Measurements from ENCODE around the gene RSL1D1. TPM values are rescaled to one million over a fixed set of nuclear protein-coding genes. Genes with fewer than 3 reads are reported as not detected.

The RSL1D1 gene
- total and polyA plus RNA-seq, 9 of the 15 experiments (the other 6 are each of a cell fraction or from before 2014, with no cell fraction given) = 259 to 753 (median 373) TPM

- TF ChIP-seq FOXO4 (CRISPR knock-in tag; IDR thresholded peaks at IDR 0.05) (no peak), ZBTB43 (CRISPR knock-in tag; IDR thresholded peaks at IDR 0.05) (no peak), ZSCAN32 (CRISPR knock-in tag; IDR thresholded peaks at IDR 0.05) (no peak), PHF8 (IDR thresholded peaks at IDR 0.05; ENCODE audit: borderline replicate concordance, low read length) (peak; percentile 72; the same call in 1 of the 2 replicates), ILF3 (IDR thresholded peaks at IDR 0.05; ENCODE audit: borderline replicate concordance) (no peak), GTF2B (IDR thresholded peaks at IDR 0.05; ENCODE audit: extremely low read depth, insufficient read length) (no peak), HDAC1 (IDR thresholded peaks at IDR 0.05) (peak in 1 of 2 experiments; percentile 60; a peak in 2 of 4 replicates), MNT (conservative IDR thresholded peaks at IDR 0.05) (peak in 1 of 2 experiments; percentile 57; a peak in 2 of 4 replicates), ZBED1 (IDR thresholded peaks at IDR 0.05) (no peak), ZNF212 (CRISPR knock-in tag; IDR thresholded peaks at IDR 0.05) (no peak), ETV5 (CRISPR knock-in tag; IDR thresholded peaks at IDR 0.05; ENCODE audit: low read depth) (peak; percentile 43; the same call in 1 of the 2 replicates), ZNF316 (IDR thresholded peaks at IDR 0.05) (peak; percentile 35; the same call in 1 of the 2 replicates), ETV6 (IDR thresholded peaks at IDR 0.05; ENCODE audit: borderline replicate concordance in 1 of 2, low read depth in 2 of 2, low read length in 1 of 2) (no peak), ETV6 (CRISPR knock-in tag; IDR thresholded peaks at IDR 0.05; ENCODE audit: borderline replicate concordance) (no peak), MYC (IDR thresholded peaks at IDR 0.05; ENCODE audit: low read depth, low read length) (0 out of 2 replicates have a peak, but pooled peaks have one; percentile 22), MYC (CRISPR knock-in tag; IDR thresholded peaks at IDR 0.05; ENCODE audit: borderline replicate concordance, low read depth) (no peak), ZC3H8 (IDR thresholded peaks at IDR 0.05) (no peak), KAT8 (IDR thresholded peaks at IDR 0.05; ENCODE audit: low read depth) (no peak), KHSRP (IDR thresholded peaks at IDR 0.05) (no peak), TBL1XR1 (IDR thresholded peaks at IDR 0.05; ENCODE audit: low read length in 2 of 2) (0 out of 4 replicates have a peak, but pooled peaks of 1 of the 2 experiments have one; percentile 10), FOXK1 (CRISPR knock-in tag; IDR thresholded peaks at IDR 0.05; ENCODE audit: borderline replicate concordance) (no peak), CEBPG (CRISPR knock-in tag; IDR thresholded peaks at IDR 0.05) (no peak), CEBPG (tag; conservative IDR thresholded peaks at IDR 0.05 in 1 of 2, IDR thresholded peaks at IDR 0.05 in 1 of 2) (no peak), RB1 (IDR thresholded peaks at IDR 0.05; ENCODE audit: low read depth) (no peak)
Measured at GRCh38 chr16:11796227-11797165, 54.8 kb downstream of the RSL1D1 start (continued).

All from K562 (cell line).